Activated naive CD4-positive, alpha-beta T cell treated with anti-CD3 and anti-CD28 coated beads, Interleukin-2, amount 50 U/mL, for 72 hours (primary cell): ENCODE measurements around the gene CD80. TPM values are rescaled to one million over a fixed set of nuclear protein-coding genes. Genes with fewer than 3 reads are reported as not detected.
"Not testable (repeated sequence)": the region's sequence is repeated elsewhere in the genome, so short reads cannot be mapped to it uniquely, and the experiment has no call there.

ENCODE experiments used
- ATAC-seq, 2 donors: fragments of 150-1000 bp; cut with Tn5 transposase; 2 replicates each; pipeline ENCODE4 v1.10.0; 2021; ENCODE audit warnings: mild to moderate bottlenecking in 2 of 2, moderate library complexity in 2 of 2
- DNase-seq, 2 donors: peaks; one replicate each; pipeline ENCODE4 v3.0.0; 2021 to 2022; ENCODE audit warnings: low spot score in 2 of 2
- H3K27ac Mint-ChIP-seq, 2 donors: one replicate each; pipeline ENCODE4 v1.8.0; 2022; ENCODE audit warnings: mild to moderate bottlenecking in 2 of 2, mixed read lengths in 2 of 2
- H3K36me3 Mint-ChIP-seq, 2 donors: one replicate each; pipeline ENCODE4 v1.8.0; 2022; ENCODE audit warnings: mixed read lengths in 2 of 2
- H3K9me3 Mint-ChIP-seq, 2 donors: one replicate each; pipeline ENCODE4 v1.8.0; 2022; ENCODE audit warnings: mixed read lengths in 2 of 2
- total RNA-seq, 2 donors: library from RNA; stranded (reverse); gene quantifications; one replicate each; pipeline ENCODE4 v1.2.3, GENCODE V29; 2022

CD80 gene
- total RNA-seq, 2 donors from 2014 or later, result 0.80 to 1.2 TPM

DNA sequence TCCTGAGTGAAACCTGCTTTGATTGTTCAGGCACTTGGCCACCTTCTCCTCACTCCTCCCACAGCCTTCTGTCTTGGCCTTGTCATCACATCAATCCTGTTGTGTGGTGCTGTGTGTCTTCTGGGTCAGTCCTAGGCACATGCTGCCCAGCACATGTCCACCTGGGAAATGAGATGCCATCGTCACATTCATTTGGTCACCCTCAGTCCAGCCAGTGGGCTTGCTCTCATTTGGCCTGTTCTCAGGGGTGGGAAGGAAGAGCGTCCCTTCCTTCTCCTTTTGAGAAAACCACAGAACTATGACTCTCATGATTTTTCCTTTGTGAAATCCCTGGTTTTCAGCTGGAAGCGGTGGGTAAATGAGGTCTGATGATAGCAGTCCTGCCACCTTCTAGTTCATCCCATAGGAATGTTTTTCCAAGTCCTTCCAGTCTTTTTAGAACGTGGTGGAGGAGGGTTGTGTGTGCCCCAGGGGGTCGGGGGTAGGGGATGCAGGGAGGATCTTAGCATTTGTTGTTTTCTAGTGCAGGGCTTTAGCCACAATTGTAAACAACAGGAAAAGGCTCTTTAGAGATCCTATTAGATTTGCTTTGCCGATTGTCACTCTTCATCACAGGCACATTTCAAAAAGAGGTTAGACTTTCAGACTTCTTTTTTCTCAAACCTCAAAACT is 29.8 kb upstream of the CD80 start:
- Mint-ChIP-seq H3K27ac (no peak overlapping the region), H3K9me3 (peaks cover 0 to 14% of the 10 kb centered on the region in 2 donors)

DNA sequence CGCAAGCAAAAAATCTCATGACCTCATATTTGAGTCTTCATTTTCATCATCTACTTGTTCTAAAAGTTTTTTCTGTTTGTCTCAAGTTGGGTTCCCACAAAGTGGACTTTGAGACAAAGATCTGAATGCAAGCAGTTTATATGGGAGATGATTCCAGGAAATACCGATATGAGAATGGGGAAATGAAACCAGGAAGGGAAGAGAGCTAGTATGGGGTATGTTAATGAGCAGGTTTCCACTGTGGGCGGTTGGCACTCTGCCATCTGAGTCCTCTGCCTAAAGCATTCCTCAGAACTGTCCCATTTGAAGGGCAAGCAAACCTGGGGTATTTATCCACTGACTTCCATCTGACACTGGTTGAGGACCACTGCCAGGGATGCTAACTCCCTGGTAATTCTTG is 28.7 kb upstream of the CD80 start:
- Mint-ChIP-seq H3K9me3 (peaks cover 0 to 14% of the 10 kb centered on the region in 2 donors), H3K36me3 (peaks cover 0 to 21% of the 10 kb centered on the region in 2 donors), H3K27ac (no peak overlapping the region)
- DNase-seq (no peak), ATAC-seq (no peak)

More for the DNA sequence above, 29.8 kb upstream of the CD80 start:
- peaks cover 0 to 21% of the 10 kb centered on the region in 2 donors for H3K36me3 Mint-ChIP-seq
- DNase-seq, result no peak
- ATAC-seq, result no peak

DNA sequence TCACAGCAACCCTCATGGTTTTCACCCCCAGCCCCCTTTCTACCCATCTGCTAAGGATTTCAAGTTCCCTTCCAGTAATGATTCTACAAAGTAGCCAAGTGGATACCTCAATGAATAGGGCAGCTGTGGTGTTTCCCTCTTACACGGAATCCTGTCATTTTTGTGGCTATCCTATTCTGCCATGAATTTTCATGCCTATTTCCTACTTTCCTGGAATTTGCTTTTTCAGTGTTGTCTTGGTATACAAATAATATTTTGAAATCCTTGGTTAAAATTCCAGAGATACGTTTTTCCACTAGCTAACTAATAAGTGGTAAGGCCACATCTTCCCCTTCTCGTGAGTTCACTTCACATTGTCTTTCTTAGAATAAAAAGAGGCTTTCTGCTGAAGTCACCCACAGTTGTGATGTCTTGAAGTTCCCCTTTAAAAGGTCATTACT is 27.3 kb upstream of the CD80 start:
- peaks cover 0 to 21% of the 10 kb centered on the region in 2 donors for H3K36me3 Mint-ChIP-seq
- H3K27ac Mint-ChIP-seq, result no peak overlapping the region
- ATAC-seq (no peak), DNase-seq (no peak)
- H3K9me3 Mint-ChIP-seq, result peaks cover 0 to 14% of the 10 kb centered on the region in 2 donors

DNA sequence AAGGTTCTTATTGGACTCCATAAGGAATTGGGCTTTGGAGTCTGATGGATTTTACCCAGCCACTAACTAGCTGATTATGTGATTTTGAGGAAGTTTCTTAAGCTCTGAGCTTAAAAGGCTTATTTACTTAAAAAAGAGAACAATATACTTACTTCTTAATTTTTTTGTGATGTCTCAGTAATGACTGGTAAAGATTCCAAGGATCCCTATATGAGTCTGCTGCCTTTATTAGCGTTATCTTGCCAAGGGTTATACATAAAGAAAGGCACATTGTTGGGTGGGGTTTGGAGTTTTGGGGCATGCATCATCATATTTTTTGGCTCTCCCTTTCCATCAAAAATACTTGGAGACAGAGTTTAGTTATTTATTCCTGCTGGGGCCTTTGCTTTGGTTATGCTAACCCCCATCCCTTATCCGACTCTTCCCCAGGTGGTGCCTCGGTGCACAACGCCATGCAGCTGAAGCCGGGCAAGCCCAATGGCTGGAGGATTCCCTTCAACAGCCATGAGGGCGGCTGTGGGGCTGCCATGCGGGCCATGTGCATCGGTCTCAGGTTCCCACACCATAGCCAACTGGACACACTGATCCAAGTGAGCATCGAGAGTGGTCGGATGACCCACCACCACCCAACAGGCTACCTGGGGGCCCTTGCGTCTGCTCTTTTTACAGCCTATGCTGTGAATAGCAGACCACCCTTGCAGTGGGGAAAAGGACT is 26.6 kb upstream of the CD80 start:
- H3K9me3 Mint-ChIP-seq, result peaks cover 0 to 14% of the 10 kb centered on the region in 2 donors

DNA sequence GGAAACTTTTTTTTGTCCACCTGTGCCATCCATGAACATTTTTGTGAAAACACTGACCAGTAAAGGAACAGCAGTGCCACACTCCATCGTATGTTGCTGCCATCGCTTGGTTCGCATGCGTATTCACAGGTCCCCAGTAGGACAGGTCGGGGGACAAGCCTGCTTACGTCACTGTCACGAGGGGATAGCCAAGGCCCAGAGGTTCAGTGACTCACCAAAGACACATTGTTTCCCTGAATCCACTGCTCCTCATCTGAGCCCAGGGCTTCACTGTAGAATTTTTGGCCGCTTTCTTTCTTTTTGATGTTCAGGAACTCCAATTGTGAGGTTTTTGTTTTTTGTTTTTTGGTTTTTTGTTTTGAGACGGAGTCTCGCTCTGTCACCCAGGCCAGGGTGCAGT is 25.8 kb upstream of the CD80 start:
- Mint-ChIP-seq H3K27ac (no peak overlapping the region), H3K9me3 (peaks cover 0 to 12% of the 10 kb centered on the region in 2 donors), H3K36me3 (peaks cover 0 to 15% of the 10 kb centered on the region in 2 donors)
- ATAC-seq (no peak), DNase-seq (no peak)

More for the DNA sequence above, 26.6 kb upstream of the CD80 start:
- DNase-seq (no peak), ATAC-seq (no peak)
- Mint-ChIP-seq H3K36me3 (peaks cover 0 to 21% of the 10 kb centered on the region in 2 donors), H3K27ac (no peak overlapping the region)

DNA sequence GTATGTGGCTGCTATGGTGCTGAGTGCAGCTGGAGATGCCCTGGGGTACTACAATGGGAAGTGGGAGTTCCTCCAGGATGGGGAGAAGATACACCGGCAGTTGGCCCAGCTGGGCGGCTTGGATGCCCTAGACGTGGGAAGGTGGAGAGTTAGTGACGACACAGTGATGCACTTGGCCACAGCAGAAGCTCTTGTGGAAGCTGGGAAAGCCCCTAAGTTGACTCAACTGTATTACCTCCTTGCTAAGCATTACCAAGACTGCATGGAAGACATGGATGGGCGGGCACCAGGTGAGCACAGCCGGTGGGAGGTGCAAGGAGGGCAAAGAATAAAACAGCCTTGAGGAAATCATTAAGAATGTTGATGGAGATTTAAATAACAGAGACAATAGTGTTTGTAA is 22.8 kb upstream of the CD80 start:
- H3K36me3 Mint-ChIP-seq, result peaks cover 0 to 5% of the 10 kb centered on the region in 2 donors
- H3K9me3 Mint-ChIP-seq, result no peaks in the 10 kb centered on the region
- ATAC-seq, result peak; percentile 53 to 68
- DNase-seq, result no peak
- no peak overlapping the region for H3K27ac Mint-ChIP-seq

DNA sequence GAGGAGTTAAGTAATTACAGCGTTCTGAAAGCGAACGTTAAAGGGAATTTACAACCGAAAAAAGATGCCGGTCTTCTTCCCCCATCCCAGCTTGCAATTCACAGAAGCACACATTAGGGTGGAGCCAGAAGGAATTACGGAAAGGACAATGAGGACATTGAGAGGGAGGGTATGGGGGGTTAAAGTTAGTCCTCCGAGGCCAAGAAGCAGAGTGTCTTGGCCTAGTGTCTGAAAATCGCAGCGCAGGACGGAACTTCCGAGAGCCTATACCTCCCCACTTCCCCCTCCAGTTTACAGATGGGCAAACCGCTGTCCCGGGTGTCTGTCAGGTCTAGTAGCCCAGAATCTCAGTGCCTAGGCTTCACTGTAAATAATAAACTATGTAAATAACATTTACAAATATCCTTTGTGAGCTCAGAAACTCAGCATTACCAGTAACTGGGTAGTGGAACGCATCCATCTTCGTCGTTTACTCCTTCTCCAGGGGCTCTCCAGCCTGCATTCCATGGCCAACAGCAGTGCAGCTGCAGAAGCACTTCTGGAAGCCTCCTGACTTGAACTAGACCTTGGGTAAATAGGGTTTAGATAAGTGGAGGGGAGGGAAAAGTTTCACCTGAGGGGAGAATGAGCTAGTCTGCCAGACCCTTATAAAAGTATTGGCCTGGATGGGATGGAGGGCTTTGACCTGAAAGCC is 20.8 kb upstream of the CD80 start:
- Mint-ChIP-seq H3K9me3 (no peaks in the 10 kb centered on the region), H3K36me3 (peaks cover 0 to 5% of the 10 kb centered on the region in 2 donors), H3K27ac (peak overlapping the region; percentile 68 to 84)
- no peak for DNase-seq
- ATAC-seq, result peak; percentile 12 to 50

DNA sequence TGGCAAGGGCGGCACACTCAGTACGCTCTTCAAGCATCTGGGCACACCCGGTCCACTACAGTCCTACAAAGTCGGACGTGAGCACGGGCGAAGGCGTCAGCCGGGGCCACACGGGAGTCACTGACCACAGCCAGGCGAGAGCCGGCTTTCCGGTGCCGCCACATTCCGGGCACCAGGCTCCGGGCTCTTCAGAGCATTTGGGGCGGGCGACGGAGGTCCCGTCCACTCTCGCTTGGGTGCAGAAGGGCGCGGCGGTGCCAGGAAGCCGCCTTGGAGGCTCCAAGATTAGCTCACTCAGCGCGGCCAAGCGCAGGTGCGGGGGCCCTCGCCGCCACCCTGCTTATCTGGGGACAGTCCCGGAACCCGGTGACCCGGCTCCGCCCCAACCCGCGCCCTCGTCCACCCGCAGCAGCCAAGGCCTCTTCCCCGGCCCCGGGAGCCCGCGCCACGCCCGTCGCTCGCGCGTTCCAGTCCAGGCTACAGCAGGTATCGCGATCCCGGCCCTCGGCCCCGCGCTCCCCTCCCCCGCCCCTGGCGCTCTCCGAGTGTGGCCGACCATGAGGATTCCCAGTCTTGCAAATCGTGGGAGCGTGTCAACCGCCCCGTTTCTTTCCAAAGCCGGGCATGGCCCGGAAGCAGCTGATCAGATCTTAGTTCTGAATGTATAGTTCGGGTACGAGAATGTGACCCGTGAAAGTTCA is 20.1 kb upstream of the CD80 start, which contains the start of gene ADPRH:
ADPRH (plus strand) TSS at position 127 of the 701 bp plus-strand sequence. CDS start 2,678 bp downstream, outside the sequence.
- peak; percentile 59 to 81 for DNase-seq
- H3K9me3 Mint-ChIP-seq, result no peaks in the 10 kb centered on the region
- peak; percentile 91 for ATAC-seq
- H3K27ac Mint-ChIP-seq, result peak within 1 kb of the TSS; percentile 68 to 84
- peaks cover 0 to 5% of the 10 kb centered on the region in 2 donors for H3K36me3 Mint-ChIP-seq

DNA sequence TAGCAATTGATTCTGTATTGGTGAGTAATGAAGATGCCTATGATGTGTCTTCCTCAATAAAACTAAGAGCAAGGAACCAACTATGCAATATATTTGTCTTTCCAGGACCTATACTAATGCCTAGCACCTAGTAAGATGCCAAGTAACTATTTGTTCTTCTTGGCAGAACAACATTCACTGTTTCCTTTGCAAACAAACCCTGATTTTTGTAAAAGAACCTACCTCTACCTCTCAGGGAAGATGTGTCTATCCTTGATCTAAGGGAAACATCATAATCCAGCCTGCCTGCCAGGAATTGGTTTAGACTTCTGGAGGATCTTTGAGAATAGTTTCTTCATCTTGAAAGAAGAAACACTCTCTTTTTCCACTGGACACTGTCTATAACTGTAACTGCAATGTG is 16.1 kb upstream of the CD80 start:
- DNase-seq (no peak), ATAC-seq (no peak)
- H3K27ac Mint-ChIP-seq, result no peak overlapping the region
- no peaks in the 10 kb centered on the region for H3K9me3 Mint-ChIP-seq
- peaks cover 0 to 5% of the 10 kb centered on the region in 2 donors for H3K36me3 Mint-ChIP-seq

DNA sequence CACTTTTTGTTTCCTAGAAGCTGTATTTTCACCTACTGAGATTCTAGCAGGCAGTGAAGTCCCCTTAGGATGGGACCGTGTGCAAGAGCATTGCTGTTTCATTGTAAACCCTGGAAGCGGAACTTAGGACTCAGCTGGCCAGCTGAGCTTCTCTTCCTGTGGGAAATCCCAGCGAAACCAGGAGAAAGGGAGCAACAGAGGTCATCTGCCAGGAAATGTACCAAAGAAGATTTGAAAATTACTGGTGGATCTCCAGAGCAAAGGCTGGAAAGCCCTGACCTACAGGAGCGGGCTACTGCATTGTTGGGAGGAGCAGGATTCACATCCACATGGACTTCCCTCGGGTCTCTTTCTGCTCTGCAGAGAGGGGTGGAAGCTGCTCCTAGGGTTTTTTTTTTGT is 12.3 kb upstream of the CD80 start:
- DNase-seq (no peak), ATAC-seq (no peak)
- peaks cover 0 to 6% of the 10 kb centered on the region in 2 donors for H3K36me3 Mint-ChIP-seq
- no peaks in the 10 kb centered on the region for H3K9me3 Mint-ChIP-seq
- H3K27ac Mint-ChIP-seq, result no peak overlapping the region

DNA sequence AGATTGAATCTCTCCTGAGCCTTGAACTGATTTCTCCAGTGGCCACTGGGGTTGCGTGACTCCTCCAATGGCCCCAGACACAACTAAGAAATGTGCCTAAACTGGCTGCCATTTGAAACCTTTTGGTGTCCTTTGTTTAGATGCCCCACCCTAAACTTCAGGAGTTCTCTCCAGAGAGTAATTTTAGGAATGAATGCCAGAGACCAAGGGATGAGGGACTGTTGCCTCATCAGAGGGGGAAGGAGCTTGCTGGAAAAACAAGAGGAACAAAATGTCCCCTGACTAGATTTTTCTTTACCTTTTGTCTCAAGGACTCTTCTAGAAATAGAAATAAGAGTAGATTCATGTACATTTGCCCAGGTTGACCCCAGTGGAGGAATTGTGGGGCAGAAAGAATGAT is 11.8 kb upstream of the CD80 start:
- no peak for ATAC-seq
- H3K27ac Mint-ChIP-seq, result no peak overlapping the region
- DNase-seq, result no peak
- H3K36me3 Mint-ChIP-seq, result peaks cover 0 to 6% of the 10 kb centered on the region in 2 donors
- no peaks in the 10 kb centered on the region for H3K9me3 Mint-ChIP-seq

DNA sequence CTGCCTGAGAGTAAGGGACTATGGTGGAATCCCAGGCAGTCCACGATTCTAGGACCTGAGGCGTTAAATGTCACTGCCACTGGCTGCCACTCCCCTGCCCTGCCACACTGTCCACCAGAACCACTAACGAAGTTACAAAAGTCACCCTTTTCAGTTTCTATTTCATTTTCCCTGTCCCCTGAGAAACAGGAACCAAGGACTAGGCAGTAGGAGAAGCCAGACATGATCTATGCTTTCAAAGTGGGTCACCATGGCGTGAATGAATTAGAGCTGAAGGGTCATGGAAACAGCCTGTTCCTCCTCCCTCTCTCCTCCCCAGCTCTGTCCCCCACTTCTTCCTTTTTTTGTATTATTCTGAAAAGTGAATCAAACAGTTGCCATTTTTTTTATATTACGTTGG is 10.8 kb upstream of the CD80 start:
- ATAC-seq (peak in 1 of 2 donors; percentile 28), DNase-seq (no peak)
- Mint-ChIP-seq H3K9me3 (no peaks in the 10 kb centered on the region), H3K36me3 (peaks cover 0 to 6% of the 10 kb centered on the region in 2 donors), H3K27ac (no peak overlapping the region)

DNA sequence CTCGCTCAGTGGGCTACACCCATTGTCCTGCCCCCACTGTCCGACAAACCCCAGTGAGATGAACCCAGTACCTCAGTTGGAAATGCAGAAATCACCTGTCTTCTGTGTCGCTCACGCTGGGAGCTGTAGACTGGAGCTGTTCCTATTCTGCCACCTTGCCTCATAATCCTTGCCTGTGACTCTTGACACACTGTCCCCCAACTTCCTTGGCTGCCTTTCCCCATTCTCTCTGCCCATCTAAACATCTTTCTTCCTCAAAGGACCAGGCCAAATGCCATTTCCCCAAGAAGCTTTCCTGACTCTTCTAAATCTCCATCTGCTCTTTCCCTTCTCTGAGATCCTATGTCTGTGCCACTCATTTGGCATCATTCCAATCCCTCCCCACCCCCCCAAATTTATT is 9.7 kb upstream of the CD80 start:
- ATAC-seq (no peak), DNase-seq (no peak)
- no peak overlapping the region for H3K27ac Mint-ChIP-seq
- H3K9me3 Mint-ChIP-seq, result no peaks in the 10 kb centered on the region
- H3K36me3 Mint-ChIP-seq, result peaks cover 0 to 6% of the 10 kb centered on the region in 2 donors

DNA sequence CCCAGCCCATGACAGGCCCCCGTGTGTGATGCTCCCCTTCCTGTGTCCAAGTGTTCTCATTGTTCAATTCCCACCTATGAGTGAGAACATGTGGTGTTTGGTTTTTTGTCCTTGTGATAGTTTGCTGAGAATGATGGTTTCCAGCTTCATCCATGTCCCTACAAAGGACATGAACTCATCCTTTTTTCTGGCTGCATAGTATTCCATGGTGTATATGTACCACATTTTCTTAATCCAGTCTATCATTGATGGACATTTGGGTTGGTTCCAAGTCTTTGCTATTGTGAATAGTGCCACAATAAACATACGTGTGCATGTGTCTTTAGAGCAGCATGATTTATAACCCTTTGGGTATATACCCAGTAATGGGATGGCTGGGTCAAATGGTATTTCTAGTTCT is 3.9 kb upstream of the CD80 start:
- not testable (repeated sequence) for H3K36me3 Mint-ChIP-seq, DNase-seq, ATAC-seq, H3K9me3 Mint-ChIP-seq, H3K27ac Mint-ChIP-seq

DNA sequence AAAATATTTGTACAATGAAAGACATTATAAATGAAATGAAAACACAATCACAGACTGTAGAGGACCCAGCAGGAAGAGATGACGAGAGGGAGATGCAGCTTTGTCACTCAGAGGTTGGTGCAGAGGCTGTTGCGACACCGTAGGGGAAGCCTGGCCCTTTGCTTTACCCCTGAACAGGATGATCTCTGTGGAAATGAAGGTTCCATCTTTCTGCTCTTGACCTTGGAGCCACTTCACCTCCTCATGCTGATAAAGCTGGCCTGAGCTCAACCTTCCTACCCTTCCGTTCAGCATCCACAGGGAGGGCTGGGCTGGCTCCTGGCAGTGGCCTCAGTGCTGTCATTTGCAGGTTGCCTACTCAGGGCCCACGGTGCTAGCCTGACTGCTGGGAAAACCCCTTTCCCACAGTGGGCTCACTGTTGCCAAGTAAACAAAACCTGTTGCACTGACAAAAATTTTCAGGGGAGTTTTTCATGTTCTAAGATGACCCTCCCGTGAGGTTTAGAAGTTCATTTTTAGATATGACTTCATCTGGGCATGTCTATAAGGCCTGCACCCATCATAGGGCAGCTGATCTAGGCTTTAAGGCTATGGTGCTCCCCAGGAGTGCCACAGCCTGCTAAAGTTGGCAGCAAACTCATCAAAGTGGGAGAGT is 3.0 kb upstream of the CD80 start:
- Mint-ChIP-seq H3K36me3 (no peaks in the 10 kb centered on the region), H3K27ac (no peak overlapping the region), H3K9me3 (no peaks in the 10 kb centered on the region)
- no peak for DNase-seq
- ATAC-seq, result peak; percentile 79 to 81

DNA sequence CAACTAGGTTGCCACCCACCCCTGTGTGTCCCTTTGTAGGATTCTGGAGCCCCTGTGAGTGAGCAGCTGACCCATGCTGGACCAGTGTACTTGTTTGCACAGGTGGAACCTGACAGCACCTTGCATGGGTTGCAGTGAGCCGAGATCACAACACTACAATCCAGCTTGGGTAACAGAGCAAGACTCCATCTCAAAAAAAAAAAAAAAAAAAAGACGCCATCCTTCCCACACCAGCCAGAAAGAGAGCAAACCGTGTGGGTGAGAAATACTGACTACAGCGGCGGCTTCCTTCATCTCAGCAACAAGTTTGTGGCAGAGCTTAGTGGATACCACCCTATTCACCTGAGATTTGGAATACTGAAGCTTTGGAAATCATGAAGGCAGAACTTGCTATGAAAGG is 746 bp upstream of the CD80 start:
- H3K27ac Mint-ChIP-seq, result no peak overlapping the region

More for the DNA sequence above, 746 bp upstream of the CD80 start:
- DNase-seq, result no peak
- no peak for ATAC-seq
- Mint-ChIP-seq H3K36me3 (no peaks in the 10 kb centered on the region), H3K9me3 (no peaks in the 10 kb centered on the region)
